ENCODE results near the gene RAPGEF5. TPM values are rescaled to one million over a fixed set of nuclear protein-coding genes. Genes with fewer than 3 reads are reported as not detected.

The RAPGEF5 gene
- polyA plus RNA-seq, 3 donors = 5.7 to 18.0 (median 7.0) TPM

DNA sequence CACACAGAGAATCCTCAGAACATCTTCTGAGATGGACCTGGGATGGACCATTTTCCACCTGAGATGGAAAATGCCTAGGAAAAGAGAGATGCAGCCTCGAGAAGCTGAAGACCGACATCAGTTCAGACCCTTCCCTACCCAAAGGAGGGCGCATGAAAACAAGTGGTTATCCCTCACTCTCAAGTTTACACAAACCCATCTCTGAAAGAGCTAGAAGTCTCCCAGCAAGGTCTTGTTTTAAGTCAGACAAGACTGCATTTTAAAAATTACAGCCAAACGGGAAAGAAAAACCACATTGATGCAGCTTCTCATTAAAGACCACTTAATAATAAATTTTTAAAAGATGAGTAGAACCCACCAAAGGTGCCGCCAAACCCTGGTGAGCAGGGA lies 1.3 kb downstream of the RAPGEF5 start:
- 50 to 78% (median 78%) methylated on average over 5 of the region's 5 CpGs for WGBS, 3 donors
- no peak overlapping the region for H3K27ac ChIP-seq (ENCODE audit: low read depth, low read length)

DNA sequence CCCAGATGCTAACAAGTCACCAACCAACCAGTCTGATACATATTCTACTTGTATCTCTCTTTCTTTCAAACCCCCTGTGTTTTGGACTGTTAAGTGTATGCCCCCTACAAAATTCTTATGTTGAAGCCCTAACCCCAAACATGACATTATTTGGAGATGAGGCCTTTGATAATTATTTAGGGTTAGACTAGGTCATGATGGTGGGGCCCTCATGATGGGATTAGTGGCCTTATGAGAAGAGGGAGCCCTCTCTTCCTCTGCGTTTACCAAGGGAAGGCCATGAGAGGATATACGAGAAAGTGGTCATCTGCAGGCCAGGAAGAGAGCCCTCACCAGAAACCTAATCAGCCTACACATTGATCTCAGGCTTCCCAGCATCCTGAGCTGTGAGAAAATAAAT lies 2.5 kb downstream of the RAPGEF5 start:
- 46 to 89% (median 57%) methylated on average over 2 of the region's 2 CpGs for WGBS, 3 donors
- no peak overlapping the region for H3K27ac ChIP-seq (ENCODE audit: low read depth, low read length)

DNA sequence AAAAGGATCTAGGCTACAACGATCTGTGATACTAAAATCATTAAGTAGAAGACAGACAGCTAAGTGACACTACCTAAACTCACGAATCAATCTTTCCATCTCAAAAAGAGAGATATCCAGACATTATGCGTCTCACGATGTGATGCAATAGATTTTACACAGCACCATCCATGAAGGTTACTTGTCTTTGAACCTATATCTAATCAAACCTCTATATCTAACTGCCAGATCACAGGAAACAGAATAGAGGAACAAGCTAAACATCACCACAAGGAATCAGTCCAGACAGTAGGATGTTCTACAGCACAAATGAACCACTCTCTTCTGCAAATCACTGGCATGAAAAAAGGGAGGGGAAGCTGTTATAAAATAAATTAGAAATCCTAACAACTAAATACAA lies 4.1 kb downstream of the RAPGEF5 start:
- no peak overlapping the region for H3K27ac ChIP-seq (ENCODE audit: low read depth, low read length)
- 93 to 96% (median 93%) methylated on average over 4 of the region's 4 CpGs for WGBS, 3 donors

DNA sequence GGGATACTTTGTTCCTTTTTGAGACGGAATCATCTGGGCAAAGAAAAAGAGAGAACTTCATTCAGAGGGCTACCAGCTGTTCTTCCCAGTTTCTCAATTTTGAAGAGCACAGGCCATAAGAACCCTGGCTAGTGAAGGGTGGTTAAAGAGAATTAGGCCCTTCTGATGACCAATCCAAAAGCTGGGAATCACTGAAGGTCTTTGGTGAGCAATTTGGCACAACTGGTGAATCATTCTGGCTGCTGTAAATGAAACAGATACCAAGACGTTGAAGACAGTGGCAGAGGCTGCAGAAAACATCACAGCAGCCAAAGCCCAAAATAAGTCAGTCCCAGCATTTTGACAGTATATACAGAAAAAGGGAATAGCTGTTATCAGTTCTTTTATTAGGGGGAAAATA lies 5.1 kb downstream of the RAPGEF5 start:
- H3K27ac ChIP-seq (ENCODE audit: low read depth, low read length) = no peak overlapping the region
- WGBS, 3 donors = 31 to 58% (median 43%) methylated on average over 2 of the region's 2 CpGs

DNA sequence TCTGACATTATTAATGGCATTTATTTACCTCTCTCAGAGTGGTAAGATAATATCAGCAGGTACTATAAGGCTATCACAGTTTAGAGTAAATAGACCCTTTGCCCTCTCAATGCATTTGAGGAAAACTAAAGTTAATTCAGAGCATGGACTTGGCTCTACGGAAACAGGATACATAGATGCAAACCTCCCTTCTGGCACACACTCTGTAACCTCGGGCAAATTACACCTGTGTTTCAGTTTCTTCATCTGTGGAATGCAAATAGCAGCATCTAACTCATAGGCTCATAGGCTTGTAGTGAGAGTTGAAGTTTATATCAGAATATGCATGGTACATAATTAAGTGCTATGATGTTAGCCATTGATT lies 5.6 kb downstream of the RAPGEF5 start:
- H3K27ac ChIP-seq (ENCODE audit: low read depth, low read length) = no peak overlapping the region
- 20 to 68% (median 67%) methylated on average over 2 of the region's 2 CpGs for WGBS, 3 donors

DNA sequence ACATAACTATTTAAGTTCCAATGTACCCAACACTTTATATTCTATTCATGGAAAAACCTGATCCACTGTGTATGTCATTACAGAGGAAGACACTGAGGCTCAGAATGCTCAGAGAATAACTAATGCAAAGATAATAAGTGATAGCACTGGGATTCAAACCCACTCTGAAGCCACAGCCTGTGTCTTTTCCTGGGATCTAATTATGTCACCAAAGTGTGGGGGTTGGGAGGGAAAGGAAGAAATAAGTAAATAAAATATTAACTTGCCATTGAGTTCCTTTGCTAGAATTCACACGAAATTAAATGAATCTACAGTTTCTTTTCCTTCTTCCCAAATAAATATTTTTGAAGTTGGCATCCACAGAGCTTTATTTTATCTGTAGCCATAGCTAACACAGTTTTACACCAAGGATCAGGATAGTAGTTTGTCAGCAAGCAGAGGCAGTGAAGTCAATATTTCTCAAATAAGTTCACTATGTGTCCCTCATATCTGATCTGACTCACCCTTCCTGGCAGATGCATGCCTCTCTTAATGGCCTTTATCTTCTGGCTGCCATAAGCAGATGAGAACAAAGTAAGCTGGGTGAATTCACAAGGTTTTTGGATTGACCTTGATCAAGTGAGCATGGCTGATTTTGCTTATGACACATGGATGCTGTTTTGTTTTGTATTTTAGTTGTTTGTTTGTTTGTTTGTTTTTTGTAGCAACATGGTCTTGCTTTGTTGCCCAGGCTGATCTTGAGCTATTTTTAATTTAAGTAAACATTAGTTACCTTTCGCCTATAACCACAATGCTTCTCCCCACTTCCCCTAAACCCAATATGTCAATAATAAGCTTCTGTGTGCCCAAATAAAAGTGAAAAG lies 6.3 kb downstream of the RAPGEF5 start:
- 35 to 72% (median 68%) methylated on average over 2 of the region's 2 CpGs for WGBS, 3 donors
- no peak overlapping the region for H3K27ac ChIP-seq (ENCODE audit: low read depth, low read length)

DNA sequence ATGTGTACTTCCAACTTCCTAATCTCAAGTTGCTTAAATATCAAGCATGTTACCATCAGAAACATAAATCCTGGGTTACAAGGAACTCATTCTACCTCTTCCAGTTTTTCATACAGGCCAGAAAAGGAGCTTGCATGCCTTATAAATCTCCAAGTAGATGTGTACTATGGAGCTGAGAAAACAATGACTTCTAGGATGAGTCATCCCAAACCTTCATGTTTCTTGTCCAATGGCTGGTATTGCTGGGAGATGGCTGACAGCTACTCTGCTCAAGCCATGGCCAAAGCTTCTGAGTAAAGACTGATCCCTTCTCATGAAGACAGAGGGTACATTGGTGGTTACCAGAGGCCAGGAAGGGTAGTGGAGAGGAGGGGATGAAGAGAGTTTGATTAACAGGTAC lies 8.6 kb downstream of the RAPGEF5 start:
- H3K27ac ChIP-seq (ENCODE audit: low read depth, low read length) = no peak overlapping the region

DNA sequence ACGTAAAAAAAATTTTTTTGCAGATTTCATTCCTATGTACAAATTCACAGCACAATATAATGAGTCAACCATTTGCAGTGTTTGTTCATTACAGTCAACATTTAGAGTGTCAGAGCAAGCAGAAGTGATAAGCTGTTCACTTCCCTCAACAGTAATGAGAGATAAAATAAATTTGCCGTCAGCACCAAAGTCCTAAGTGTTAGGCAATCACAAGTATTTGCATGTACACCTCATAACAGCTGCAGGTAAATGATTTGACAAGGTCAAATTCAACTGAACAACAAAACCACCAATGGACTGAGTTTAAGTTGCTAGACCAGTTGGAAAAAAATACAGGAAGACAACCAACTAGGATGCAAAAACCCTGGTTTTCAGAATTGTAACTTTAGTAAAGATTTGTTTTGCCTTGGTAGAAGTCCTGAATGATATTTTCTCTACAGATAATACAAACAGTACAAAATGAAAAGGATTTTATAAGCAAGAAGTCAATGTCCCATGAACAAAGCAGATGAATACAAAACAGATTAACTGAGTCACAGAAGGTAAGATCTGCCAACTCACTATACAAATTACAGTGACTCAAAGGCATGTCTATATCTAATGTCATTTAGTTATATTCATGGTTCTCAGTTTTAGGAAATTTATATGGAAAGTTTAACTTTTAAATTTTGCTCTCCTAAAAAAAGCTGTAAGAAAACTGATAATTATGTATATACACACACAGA lies 10.4 kb downstream of the RAPGEF5 start:
- no peak overlapping the region for H3K27ac ChIP-seq (ENCODE audit: low read depth, low read length)
- WGBS, 3 donors = 33 to 79% (median 65%) methylated on average over 2 of the region's 2 CpGs

DNA sequence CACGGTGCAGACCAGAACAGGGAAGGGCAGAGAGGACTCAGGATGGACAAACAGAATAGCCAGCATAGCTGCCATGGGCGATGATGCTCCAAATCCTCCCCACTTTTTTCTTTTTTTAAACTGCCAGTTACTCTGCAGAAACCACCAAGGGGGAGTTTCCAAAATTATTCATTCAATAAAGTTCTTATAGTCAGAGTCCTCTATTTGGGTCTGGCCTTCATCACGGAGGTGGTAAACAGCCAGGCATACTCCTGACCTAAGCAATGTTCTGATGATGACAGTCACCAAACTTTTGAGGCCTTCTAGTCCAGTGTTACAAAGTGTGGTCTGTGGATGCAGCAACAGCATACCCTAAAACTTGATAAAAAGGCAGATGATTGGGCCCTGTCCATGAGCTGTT lies 12.3 kb downstream of the RAPGEF5 start:
- WGBS, 3 donors = 84 to 96% (median 91%) methylated on average over 3 of the region's 3 CpGs
- H3K27ac ChIP-seq (ENCODE audit: low read depth, low read length) = no peak overlapping the region

DNA sequence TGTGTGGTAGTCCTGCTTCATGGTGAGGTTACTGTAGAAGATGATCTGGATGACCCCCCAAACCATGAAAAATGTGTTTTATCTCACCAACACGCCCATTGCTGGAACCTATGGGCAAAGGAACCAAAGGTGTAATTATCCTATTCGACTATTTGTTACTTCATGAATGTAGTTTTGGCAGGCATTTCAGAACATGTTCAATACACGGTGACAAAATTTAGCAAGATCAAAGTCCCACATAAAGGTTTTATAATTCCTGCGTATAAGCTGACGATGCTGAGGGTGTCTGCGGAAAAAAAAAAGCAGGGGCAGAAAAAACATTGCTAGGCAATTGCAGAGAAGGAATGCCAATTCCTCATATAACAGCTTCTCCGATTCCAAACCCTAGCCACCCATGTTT lies 13.3 kb downstream of the RAPGEF5 start:
- WGBS, 3 donors = 80 to 93% (median 91%) methylated on average over 7 of the region's 7 CpGs
- no peak overlapping the region for H3K27ac ChIP-seq (ENCODE audit: low read depth, low read length)

DNA sequence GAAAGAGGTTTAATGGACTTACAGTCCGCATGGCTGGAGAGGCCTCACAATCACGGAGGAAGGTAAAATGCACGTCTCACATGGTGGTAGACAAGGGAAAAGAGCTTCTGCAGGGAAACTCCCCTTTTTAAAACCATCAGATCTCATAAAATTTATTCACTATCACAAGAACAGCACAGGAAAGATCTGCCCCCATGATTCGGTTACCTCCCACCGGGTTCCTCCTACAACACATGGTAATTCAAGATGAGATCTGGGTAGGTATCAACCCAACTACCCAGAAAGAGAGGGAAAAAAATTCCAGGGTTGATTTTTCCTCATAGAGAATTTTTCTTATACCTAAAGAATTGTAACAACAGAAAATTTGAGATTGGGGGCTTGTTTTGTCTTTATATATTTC lies 13.9 kb downstream of the RAPGEF5 start:
- no peak overlapping the region for H3K27ac ChIP-seq (ENCODE audit: low read depth, low read length)
- 86 to 96% (median 92%) methylated on average over 5 of the region's 5 CpGs for WGBS, 3 donors

DNA sequence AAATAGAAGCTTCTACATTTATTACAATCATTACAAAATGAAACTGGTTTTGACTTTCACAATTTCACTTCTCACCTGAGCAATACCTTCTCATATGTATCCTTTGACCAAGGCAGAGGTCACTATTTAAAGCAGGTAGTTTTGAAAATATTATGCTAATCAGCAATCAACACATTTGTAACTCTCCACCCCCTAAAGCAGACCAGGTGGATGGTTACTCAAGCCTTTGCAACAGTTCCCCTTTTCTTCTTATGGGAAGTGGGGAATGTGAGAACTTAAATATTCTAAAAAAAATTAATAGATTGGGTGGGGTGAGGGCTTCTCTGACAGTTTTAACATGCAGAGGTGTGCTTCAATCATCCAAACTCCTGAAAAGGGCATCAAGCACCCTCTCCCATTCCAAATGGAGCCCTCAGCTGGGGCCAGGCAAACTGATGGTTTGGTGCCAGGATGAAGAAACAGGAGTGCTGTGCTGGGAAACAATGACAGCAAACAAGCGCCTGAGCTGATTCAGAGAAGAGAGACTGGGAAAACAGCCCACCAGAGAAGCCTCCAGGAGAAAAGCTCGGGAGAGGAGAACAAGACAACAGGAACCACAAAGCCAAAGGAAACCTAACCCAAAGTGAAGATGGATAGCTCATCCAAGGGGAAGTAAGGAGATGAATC lies 17.1 kb downstream of the RAPGEF5 start:
- WGBS, 3 donors = 63 to 81% (median 80%) methylated on average over 2 of the region's 2 CpGs
- H3K27ac ChIP-seq (ENCODE audit: low read depth, low read length) = no peak overlapping the region

DNA sequence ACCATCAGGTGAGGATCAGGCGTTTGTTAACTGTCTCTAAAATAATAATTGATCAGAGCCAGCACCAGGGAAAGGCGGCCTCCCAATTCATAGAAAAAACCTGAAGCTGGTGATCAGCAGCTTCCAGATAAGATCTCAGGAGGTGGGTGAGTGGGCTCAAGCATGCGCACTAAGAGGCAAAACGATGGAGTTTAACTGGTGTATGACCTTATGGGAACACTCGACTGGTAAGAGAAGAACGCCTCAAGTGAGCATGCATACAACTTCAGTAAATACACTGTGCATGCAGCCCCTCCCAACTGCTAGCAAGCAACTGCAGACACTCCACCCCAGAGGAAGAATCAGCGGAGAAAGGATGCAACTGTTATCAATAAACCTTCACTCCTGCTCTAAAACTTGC lies 18.1 kb downstream of the RAPGEF5 start:
- H3K27ac ChIP-seq (ENCODE audit: low read depth, low read length) = no peak overlapping the region
- WGBS, 3 donors = 70 to 79% (median 74%) methylated on average over 7 of the region's 7 CpGs

DNA sequence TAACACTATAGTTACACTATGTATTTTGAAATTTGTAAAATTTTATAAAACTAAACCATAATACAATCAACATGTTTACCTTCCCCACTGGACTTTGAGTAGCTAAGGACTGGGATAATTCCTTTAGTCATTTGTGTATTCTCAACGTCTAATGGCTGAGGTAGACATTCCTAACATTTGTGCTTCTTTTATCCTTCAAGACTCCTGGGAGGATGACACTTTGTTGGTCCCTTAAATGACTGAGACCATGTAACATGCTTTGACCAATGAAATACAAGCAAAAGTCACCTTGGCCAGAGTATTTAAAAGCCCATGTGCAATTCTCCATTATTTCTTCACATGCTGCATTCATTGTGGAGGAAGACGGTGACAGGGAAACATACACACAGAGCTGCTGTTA lies 18.5 kb downstream of the RAPGEF5 start:
- H3K27ac ChIP-seq (ENCODE audit: low read depth, low read length) = no peak overlapping the region
- WGBS, 3 donors = 48 to 73% (median 52%) methylated on average over 2 of the region's 2 CpGs

DNA sequence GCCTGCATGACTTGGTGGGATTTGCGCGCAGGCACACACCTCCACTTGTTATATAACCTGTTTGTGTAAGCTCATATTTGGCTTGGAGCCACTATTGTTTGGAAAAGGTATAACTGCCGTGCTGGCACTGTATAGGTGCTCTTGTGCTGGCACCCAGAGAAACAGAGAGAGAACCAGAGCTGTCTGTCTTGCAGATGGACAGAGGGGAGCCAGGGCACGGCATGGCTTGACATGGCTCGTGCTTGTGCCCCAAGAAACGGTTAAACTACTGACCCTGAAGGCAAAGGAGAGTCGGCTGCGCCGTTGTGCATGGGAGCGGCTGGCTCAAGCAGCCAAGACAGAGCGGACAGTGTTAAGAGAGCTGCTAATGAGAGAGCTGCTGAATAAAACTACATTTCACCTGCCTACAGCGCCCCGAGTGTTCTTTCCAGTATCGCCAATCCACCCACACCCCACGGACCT lies 23.2 kb downstream of the RAPGEF5 start:
- H3K27ac ChIP-seq (ENCODE audit: low read depth, low read length) = no peak overlapping the region
- WGBS, 3 donors = 26 to 81% (median 78%) methylated on average over 15 of the region's 15 CpGs

DNA sequence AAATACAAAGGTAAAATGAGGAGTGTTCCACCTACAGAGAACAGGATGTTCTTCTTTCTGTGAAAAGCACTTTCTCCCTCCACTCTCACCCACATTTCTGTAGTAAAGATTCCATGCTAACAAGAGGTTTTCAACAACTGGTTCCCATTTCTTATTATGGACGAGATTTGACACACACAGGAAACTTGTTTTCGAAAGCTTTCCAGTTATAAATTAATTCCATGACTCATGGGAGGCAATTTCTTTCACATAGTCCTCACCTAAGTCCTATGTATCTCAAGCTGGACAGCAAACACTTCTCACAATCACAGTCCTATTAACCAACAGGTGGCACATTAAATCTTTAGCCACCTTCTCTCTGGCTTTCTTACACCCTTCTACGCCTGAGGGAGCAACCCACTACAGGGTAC lies 24.5 kb downstream of the RAPGEF5 start:
- no peak overlapping the region for H3K27ac ChIP-seq (ENCODE audit: low read depth, low read length)
- 27 to 47% (median 42%) methylated on average over 3 of the region's 3 CpGs for WGBS, 3 donors

DNA sequence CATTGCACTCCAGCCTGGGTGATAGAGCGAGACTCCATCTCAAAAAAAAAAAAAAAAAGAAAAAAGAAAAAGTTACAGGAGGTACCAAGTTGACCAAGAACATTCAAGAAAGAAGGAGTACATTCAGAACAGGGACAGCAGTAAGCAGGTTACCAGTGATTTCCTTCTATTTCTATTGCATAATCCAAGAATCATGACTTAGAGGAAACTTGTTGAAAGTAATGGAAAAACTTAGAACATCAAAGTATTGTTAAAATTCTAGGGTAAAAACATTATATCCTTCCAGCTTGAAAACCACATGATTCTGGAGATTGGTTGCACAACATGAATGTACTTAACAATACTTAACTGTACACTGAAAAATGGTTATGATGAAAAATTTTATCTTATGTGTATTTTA lies 25.2 kb downstream of the RAPGEF5 start:
- 94 to 100% methylated on average over 1 of the region's 1 CpG; no CpG with 5 or more reads in 1 of the 3 donors for WGBS, 3 donors
- H3K27ac ChIP-seq (ENCODE audit: low read depth, low read length) = no peak overlapping the region

DNA sequence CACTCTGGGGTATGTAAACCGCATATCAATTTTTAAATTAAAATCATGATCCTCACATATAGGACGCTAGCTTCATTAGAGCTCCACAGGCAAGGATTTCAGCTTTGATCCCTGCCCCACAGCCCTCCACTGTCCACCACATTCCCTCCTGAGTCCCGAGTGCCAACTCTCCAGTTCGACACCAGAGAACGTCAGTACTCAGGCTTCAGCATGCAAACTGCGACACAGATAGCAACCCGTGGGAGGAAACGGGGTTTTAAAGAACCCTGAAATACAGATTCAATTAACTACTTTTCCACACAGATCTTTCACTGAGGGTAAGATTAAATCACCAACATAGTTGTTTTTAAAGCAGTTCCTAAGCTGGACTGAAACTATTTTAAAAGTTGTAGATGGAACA lies 26.1 kb downstream of the RAPGEF5 start:
- no peak overlapping the region for H3K27ac ChIP-seq (ENCODE audit: low read depth, low read length)
- WGBS, 3 donors = 88 to 89% (median 88%) methylated on average over 8 of the region's 8 CpGs

DNA sequence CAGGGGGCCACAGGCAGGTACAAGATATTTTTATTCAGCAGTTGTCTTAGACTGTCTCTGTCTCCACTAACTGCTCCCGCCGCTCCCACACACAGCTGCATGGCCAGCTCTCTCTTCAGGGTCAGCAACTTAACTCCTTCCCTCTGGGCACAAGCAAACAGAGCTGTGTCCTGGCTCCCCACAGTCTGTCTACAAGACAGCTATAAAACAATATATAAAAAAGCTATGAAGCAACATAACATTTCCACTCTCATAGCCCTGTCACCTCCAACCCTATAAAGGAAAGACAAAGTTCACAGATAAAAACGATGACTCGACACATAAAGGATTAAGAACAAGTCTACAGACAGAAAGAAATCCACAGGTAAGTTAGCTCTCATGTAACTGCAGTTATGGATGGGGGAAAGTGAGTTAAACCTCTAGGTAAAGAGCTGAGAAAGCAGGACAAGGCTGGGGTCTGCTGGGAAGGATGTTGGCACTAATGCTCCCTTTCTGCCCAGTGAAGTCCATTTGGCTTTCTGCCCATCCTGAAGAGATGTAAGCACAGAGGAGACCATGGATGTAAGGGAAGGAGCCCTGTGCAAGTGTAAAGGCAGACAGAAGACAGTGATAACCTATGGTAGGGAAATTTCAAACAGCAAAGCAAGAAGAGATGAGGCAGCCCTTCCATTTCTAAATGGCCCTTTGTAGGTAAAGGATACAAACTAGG lies 27.0 kb downstream of the RAPGEF5 start:
- WGBS, 3 donors = 35 to 74% (median 48%) methylated on average over 4 of the region's 4 CpGs
- H3K27ac ChIP-seq (ENCODE audit: low read depth, low read length) = no peak overlapping the region
